ENCODE measurements around the gene METTL16.

The METTL16 gene

GRCh38 chr17:2406271-2406902 lies 105.3 kb downstream of the METTL16 start:
- Histone ChIP-seq H3K4me2 (ENCODE audit: low read length) (no peak overlapping the region), H2AFZ (ENCODE audit: low read length) (no peak overlapping the region), H3K36me3 (ENCODE audit: insufficient read depth, low read length) (no peaks in the 10 kb centered on the region), H3F3A (ENCODE audit: insufficient read depth, low read length) (no peaks in the 10 kb centered on the region; the same call in 1 of the 2 replicates), H3K9ac (ENCODE audit: low read length) (no peak overlapping the region), H3K9me3 (ENCODE audit: low read length) (no peaks in the 10 kb centered on the region), H3K27ac (ENCODE audit: low read depth, low read length, poor library complexity, severe bottlenecking) (no peak overlapping the region), H3K27me3 (ENCODE audit: insufficient read depth, low read length) (no peaks in the 10 kb centered on the region), H3K4me3 (ENCODE audit: low read depth, low read length, poor library complexity, severe bottlenecking) (no peak overlapping the region), H3K4me1 (ENCODE audit: insufficient read depth, low read length, severe bottlenecking) (peaks cover 12% of the 10 kb centered on the region), H4K20me1 (ENCODE audit: insufficient read depth, low read length) (no peaks in the 10 kb centered on the region), H3K9me2 (ENCODE audit: low read depth, low read length) (no peaks in the 10 kb centered on the region), H3K79me2 (ENCODE audit: insufficient read depth, low read length) (no peaks in the 10 kb centered on the region)
- TF ChIP-seq CTCF (IDR thresholded peaks at IDR 0.05; ENCODE audit: low read length) (no peak), EZH2 (IDR thresholded peaks at IDR 0.05; ENCODE audit: borderline replicate concordance, low read length) (no peak)

GRCh38 chr17:2405247-2405926 lies 106.3 kb downstream of the METTL16 start:
- Histone ChIP-seq H3K27ac (ENCODE audit: low read depth, low read length, poor library complexity, severe bottlenecking) (no peak overlapping the region), H3K4me3 (ENCODE audit: low read depth, low read length, poor library complexity, severe bottlenecking) (no peak overlapping the region), H3K27me3 (ENCODE audit: insufficient read depth, low read length) (no peaks in the 10 kb centered on the region), H3K9me2 (ENCODE audit: low read depth, low read length) (no peaks in the 10 kb centered on the region), H2AFZ (ENCODE audit: low read length) (no peak overlapping the region), H3K9ac (ENCODE audit: low read length) (no peak overlapping the region), H3K79me2 (ENCODE audit: insufficient read depth, low read length) (no peaks in the 10 kb centered on the region), H3F3A (ENCODE audit: insufficient read depth, low read length) (no peaks in the 10 kb centered on the region; the same call in 1 of the 2 replicates), H4K20me1 (ENCODE audit: insufficient read depth, low read length) (no peaks in the 10 kb centered on the region), H3K9me3 (ENCODE audit: low read length) (no peaks in the 10 kb centered on the region), H3K4me2 (ENCODE audit: low read length) (no peak overlapping the region), H3K4me1 (ENCODE audit: insufficient read depth, low read length, severe bottlenecking) (peaks cover 12% of the 10 kb centered on the region), H3K36me3 (ENCODE audit: insufficient read depth, low read length) (no peaks in the 10 kb centered on the region)
- TF ChIP-seq CTCF (IDR thresholded peaks at IDR 0.05; ENCODE audit: low read length) (no peak), EZH2 (IDR thresholded peaks at IDR 0.05; ENCODE audit: borderline replicate concordance, low read length) (no peak)

- Histone ChIP-seq H3K27ac (ENCODE audit: low read depth, low read length, poor library complexity, severe bottlenecking) (peak overlapping the region; percentile 73), H3K4me3 (ENCODE audit: low read depth, low read length, poor library complexity, severe bottlenecking) (no peak overlapping the region), H3K9me2 (ENCODE audit: low read depth, low read length) (no peaks in the 10 kb centered on the region), H3K27me3 (ENCODE audit: insufficient read depth, low read length) (no peaks in the 10 kb centered on the region), H3F3A (ENCODE audit: insufficient read depth, low read length) (no peaks in the 10 kb centered on the region; the same call in 1 of the 2 replicates), H3K4me2 (ENCODE audit: low read length) (peak overlapping the region; percentile 96; the same call in 1 of the 2 replicates), H3K9ac (ENCODE audit: low read length) (peak overlapping the region; percentile 87; the same call in 1 of the 2 replicates), H2AFZ (ENCODE audit: low read length) (no peak overlapping the region), H3K36me3 (ENCODE audit: insufficient read depth, low read length) (no peaks in the 10 kb centered on the region), H3K9me3 (ENCODE audit: low read length) (no peaks in the 10 kb centered on the region), H3K4me1 (ENCODE audit: insufficient read depth, low read length, severe bottlenecking) (peaks cover 21% of the 10 kb centered on the region), H3K79me2 (ENCODE audit: insufficient read depth, low read length) (no peaks in the 10 kb centered on the region), H4K20me1 (ENCODE audit: insufficient read depth, low read length) (no peaks in the 10 kb centered on the region)
- no peak for TF ChIP-seq EZH2 (IDR thresholded peaks at IDR 0.05; ENCODE audit: borderline replicate concordance, low read length)
- no peak for TF ChIP-seq CTCF (IDR thresholded peaks at IDR 0.05; ENCODE audit: low read length)
These were observed 108.6 kb downstream of the METTL16 start for GRCh38 chr17:2403044-2403443.

Data from OCI-LY1 (cell line).